Measurements from ENCODE around the gene ENTREP1.

The ENTREP1 gene

GRCh38 chr9:69322256-69322655, 2.8 kb upstream of the ENTREP1 start:
- no peak for DNase-seq (ENCODE audit: low spot score)

DNA sequence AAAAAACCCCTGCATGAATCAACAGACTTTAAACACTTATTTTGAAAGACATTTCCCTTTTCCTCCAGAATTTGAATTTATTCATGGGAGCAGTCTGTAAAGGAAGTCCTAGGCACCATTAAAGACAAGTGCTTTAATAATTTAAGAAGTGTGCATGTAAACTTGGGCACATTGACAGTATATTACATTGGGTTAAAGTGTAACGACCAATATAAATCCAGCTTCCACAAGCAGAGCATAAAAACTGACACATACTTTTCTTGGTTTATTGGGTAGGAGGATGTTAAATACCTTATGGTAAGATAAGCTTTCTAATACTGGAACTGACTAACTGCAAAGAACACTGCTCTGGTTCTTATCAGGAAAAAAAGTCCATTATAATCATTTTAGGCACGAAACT, 1.2 kb upstream of the ENTREP1 start:
- DNase-seq (ENCODE audit: low spot score): no peak

- DNase-seq (ENCODE audit: low spot score): peak; percentile 30
Measured at GRCh38 chr9:69325409-69326212, 596 bp downstream of the ENTREP1 start.

DNA sequence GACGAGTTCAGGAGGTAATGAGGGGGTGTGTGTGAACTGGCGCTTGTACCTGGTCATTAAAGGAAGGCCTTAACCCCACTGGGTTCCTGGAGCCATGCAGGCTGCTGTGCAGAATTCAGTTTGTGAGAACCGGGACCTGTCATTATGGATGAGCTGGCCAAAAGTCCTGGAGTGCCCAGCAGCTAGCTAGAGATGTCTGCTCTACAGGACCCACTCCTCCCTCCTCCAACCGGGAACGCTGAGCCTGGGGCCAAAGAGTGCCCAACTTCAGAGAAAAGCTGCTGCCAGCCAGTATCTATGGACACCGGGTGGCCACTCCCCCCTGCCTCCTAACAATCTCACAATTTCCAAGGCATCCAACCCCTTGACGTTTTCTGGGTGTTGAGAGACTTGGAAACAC, 1.2 kb downstream of the ENTREP1 start:
- no peak for DNase-seq (ENCODE audit: low spot score)

- no peak for DNase-seq (ENCODE audit: low spot score)
Measured at GRCh38 chr9:69330580-69330979, 5.6 kb downstream of the ENTREP1 start.

DNA sequence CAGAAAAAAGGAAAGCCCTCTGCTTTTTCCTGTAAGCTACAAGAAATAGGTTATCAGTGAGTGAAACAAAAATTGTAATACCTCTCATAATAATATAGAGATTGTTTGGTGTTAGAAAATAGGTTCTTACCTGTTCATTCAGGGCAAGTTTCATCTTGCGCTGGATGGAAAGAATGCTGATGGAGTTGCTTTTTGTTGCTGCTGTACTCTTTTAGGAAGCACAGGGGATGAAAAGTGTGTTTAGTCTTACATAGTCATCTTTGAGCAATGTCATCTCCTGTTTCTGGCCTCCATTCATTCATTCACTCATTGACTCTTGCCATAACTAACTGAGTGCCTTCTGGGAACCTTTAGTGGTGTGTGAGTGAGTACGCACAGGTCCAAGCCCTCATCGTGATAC, 6.4 kb downstream of the ENTREP1 start:
- DNase-seq (ENCODE audit: low spot score): no peak

GRCh38 chr9:69332067-69332685, 7.2 kb downstream of the ENTREP1 start:
- DNase-seq (ENCODE audit: low spot score): no peak

DNA sequence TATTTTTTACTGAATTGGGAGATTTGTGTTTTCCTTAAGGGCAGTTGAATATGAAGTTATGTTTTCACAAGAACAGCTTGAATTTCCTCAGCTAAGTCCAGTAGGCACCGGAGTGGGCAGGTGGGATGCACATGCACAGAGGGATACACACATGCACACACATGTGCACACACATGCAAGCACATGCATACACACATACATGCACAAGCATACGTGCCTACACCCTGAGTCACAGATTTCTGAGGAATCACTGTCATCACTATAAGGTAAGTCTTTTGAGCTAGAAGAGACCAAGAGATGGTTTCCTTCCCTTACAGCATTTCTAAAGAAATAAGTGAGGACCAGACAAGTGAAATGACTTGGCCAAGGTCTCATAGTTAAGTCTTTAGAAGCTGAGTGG, 8.7 kb downstream of the ENTREP1 start:
- no peak for DNase-seq (ENCODE audit: low spot score)

- no peak for DNase-seq (ENCODE audit: low spot score)
Measured at GRCh38 chr9:69334317-69334716, 9.3 kb downstream of the ENTREP1 start.

- no peak for DNase-seq (ENCODE audit: low spot score)
Measured at GRCh38 chr9:69339620-69340019, 14.6 kb downstream of the ENTREP1 start.

DNA sequence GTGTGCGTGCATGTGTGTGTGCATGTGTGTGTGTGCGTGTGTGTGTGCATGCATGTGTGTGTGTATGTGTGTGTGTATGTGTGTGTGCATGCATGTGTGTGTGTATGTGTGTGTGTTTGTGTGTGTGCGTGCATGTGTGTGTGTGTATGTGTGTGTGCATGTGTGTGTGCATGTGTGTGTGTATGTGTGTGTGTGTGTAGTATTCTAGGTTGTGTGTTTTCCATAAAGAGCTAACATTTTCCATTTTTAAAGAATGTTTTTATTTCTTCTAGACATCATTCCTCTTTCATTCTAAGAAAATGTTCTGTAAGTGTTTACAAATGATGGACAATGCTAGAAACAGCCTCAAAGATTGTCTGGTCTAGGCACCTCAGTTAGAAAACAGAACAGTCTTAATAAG, 15.6 kb downstream of the ENTREP1 start:
- no peak for DNase-seq (ENCODE audit: low spot score)

DNA sequence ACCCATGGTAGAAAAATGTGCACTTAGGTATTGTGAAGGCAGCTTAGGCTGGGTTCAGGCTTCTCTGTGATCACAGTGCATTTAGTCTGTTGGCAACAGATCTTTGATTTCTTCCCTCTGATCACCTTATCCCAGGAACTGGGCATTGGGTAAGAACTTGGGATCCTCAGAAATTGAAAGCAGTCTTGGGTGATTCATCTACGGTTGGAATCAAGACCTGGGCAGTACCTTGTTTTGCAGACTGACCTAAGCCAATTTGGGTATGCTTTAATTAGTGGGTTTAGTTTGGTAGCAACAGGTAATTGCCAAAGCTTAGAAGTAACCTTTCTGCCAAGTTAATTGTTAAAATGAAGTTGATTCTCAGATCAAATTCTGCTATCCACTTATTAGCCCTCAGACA, 17.8 kb downstream of the ENTREP1 start:
- peak; percentile 16 for DNase-seq (ENCODE audit: low spot score)

- DNase-seq (ENCODE audit: low spot score): no peak
Measured at GRCh38 chr9:69344459-69344858, 19.4 kb downstream of the ENTREP1 start.

GRCh38 chr9:69346596-69347390, 21.8 kb downstream of the ENTREP1 start:
- DNase-seq (ENCODE audit: low spot score): peak; percentile 50

GRCh38 chr9:69347607-69348006, 22.6 kb downstream of the ENTREP1 start:
- DNase-seq (ENCODE audit: low spot score): no peak

GRCh38 chr9:69351227-69351626, 26.2 kb downstream of the ENTREP1 start:
- DNase-seq (ENCODE audit: low spot score): no peak

GRCh38 chr9:69355232-69355631, 30.2 kb downstream of the ENTREP1 start:
- no peak for DNase-seq (ENCODE audit: low spot score)

DNA sequence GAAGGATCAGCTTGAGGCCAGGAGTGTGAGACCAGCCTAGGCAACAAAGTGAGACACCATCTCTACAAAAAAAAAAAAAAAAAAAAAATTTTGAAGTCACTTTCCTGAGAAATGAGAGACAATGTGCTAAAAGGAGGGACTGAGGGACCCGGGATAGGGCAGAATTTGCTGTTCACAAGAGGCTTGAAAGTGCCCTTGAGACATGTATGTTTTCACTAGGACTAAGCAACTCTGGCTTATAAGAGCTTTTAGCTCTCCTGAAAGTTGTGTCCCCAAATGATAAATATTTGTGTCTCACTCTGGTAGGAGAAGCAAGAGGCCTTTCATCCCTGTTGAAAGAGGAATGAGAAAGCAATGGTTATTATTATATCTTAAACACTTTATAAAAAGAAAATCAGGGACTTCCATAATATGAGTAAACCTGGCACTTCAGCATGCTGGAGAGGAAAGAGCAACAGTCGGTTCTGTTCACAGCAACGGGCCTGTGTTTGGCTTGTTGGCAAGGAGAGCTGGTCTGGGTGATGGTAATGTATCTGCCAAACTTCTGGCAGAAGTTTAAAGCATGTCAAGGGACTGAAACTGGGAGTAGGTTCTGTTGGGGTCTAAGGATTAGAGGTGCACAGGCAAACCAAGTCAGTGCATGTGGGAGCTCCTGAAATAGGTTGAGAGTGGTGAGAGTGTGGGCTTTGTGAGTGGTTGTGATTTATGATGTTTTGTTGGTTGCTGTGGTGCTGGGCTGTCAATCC, 32.2 kb downstream of the ENTREP1 start:
- DNase-seq (ENCODE audit: low spot score): no peak

- DNase-seq (ENCODE audit: low spot score): no peak
Measured at GRCh38 chr9:69357821-69358220, 32.8 kb downstream of the ENTREP1 start.

- DNase-seq (ENCODE audit: low spot score): peak; percentile 77
Measured at GRCh38 chr9:69363191-69363590, 38.2 kb downstream of the ENTREP1 start.

- no peak for DNase-seq (ENCODE audit: low spot score)
Measured at GRCh38 chr9:69364510-69365150, 39.6 kb downstream of the ENTREP1 start.

- DNase-seq (ENCODE audit: low spot score): peak; percentile 84
Measured at GRCh38 chr9:69370430-69370829, 45.4 kb downstream of the ENTREP1 start.

All from kidney tubule cell (primary cell).